Neural progenitor cell (in vitro differentiated cells): Measurements from ENCODE around the gene ZNF366. TPM values are rescaled to one million over a fixed set of nuclear protein-coding genes. Genes with fewer than 3 reads are reported as not detected.

Experiments
- DNase-seq: peaks from one replicate; pipeline ENCODE4 v3.0.0-alpha.2; 2016; ENCODE audit warnings: low spot score
- H2AFZ ChIP-seq: fragments of 200-600 bp; sonication (generic); replicated peaks from 2 replicates; pipeline ENCODE4 v1.6.1; 2016; ENCODE audit warnings: antibody characterized with exemption
- H3F3A ChIP-seq: fragments of 200-600 bp; sonication (generic); 2 replicates; pipeline ENCODE4 v1.6.1; 2016; ENCODE audit warnings: antibody characterized with exemption, low read depth
- H3K27ac ChIP-seq: fragments of 200-600 bp; sonication (generic); 2 replicates; pipeline ENCODE4 v1.5.1; 2016; ENCODE audit warnings: mild to moderate bottlenecking
- H3K27me3 ChIP-seq: fragments of 200-600 bp; sonication (generic); 2 replicates; pipeline ENCODE4 v1.6.1; 2016; ENCODE audit warnings: mild to moderate bottlenecking, moderate library complexity
- H3K36me3 ChIP-seq: fragments of 200-600 bp; sonication (generic); 2 replicates; pipeline ENCODE4 v1.5.1; 2016
- H3K4me1 ChIP-seq: fragments of 200-600 bp; sonication (generic); 2 replicates; pipeline ENCODE4 v1.6.1; 2016; ENCODE audit warnings: mixed run types
- H3K4me2 ChIP-seq: fragments of 200-600 bp; sonication (generic); 2 replicates; pipeline ENCODE4 v1.6.1; 2016
- H3K4me3 ChIP-seq: fragments of 200-600 bp; sonication (generic); 2 replicates; pipeline ENCODE4 v1.5.1; 2016
- H3K79me2 ChIP-seq: fragments of 200-600 bp; sonication (generic); 2 replicates; pipeline ENCODE4 v1.6.1; 2016; ENCODE audit warnings: low read depth
- H3K9ac ChIP-seq: fragments of 200-600 bp; sonication (generic); 2 replicates; pipeline ENCODE4 v1.6.1; 2016
- H3K9me3 ChIP-seq: fragments of 200-600 bp; sonication (generic); 2 replicates; pipeline ENCODE4 v1.5.1; 2016; ENCODE audit warnings: low read depth
- H4K20me1 ChIP-seq: fragments of 200-600 bp; sonication (generic); 2 replicates; pipeline ENCODE4 v1.6.1; 2016; ENCODE audit warnings: low read depth
- H3K27ac Mint-ChIP-seq: 3 replicates; pipeline ENCODE4 v1.8.0; 2021; ENCODE audit warnings: mixed read lengths
- H3K27me3 Mint-ChIP-seq: 2 replicates; pipeline ENCODE4 v1.8.0; 2022; ENCODE audit warnings: low read depth, mild to moderate bottlenecking, inconsistent platforms, moderate library complexity, mixed read lengths; ENCODE audit not compliant: insufficient read depth
- H3K36me3 Mint-ChIP-seq: 3 replicates; pipeline ENCODE4 v1.8.0; 2021; ENCODE audit warnings: mixed read lengths
- H3K4me1 Mint-ChIP-seq: 3 replicates; pipeline ENCODE4 v1.8.0; 2021; ENCODE audit warnings: mixed read lengths
- H3K4me3 Mint-ChIP-seq: 3 replicates; pipeline ENCODE4 v1.8.0; 2021; ENCODE audit warnings: mild to moderate bottlenecking, moderate library complexity, mixed read lengths
- H3K9me3 Mint-ChIP-seq: 3 replicates; pipeline ENCODE4 v1.8.0; 2020; ENCODE audit warnings: mixed read lengths
- CTCF ChIP-seq: fragments of 200-600 bp; sonication (generic); IDR thresholded peaks from 2 replicates; pipeline ENCODE4 v1.5.1; 2017; ENCODE audit warnings: antibody characterized with exemption, mild to moderate bottlenecking
- EZH2 ChIP-seq: fragments of 200-600 bp; sonication (generic); IDR thresholded peaks from 2 replicates; pipeline ENCODE4 v1.6.1; 2017; ENCODE audit warnings: antibody characterized with exemption, mild to moderate bottlenecking, moderate library complexity
- EZH2phosphoT487 ChIP-seq: fragments of 200-600 bp; sonication (generic); IDR thresholded peaks from 2 replicates; pipeline ENCODE4 v1.6.1; 2017; ENCODE audit warnings: antibody characterized with exemption
- total RNA-seq: library from RNA; depleted of rRNA; stranded (reverse); fragments of >200 nt; gene quantifications from 2 replicates; pipeline ENCODE4 v1.2.3, GENCODE V29; 2015; ENCODE audit warnings: low replicate concordance

ZNF366 gene
- total RNA-seq, 1 donor from 2014 or later, result not detected

- peaks cover 2% of the 10 kb centered on the region for H3K27me3 Mint-ChIP-seq
- H3K36me3 Mint-ChIP-seq, result no peaks in the 10 kb centered on the region
- no peak overlapping the region for H3K4me3 Mint-ChIP-seq
- Histone ChIP-seq H3K4me3 (no peak overlapping the region), H3F3A (peaks cover 9% of the 10 kb centered on the region), H2AFZ (peak overlapping the region; percentile 20), H3K4me2 (no peak overlapping the region), H4K20me1 (no peaks in the 10 kb centered on the region), H3K36me3 (no peaks in the 10 kb centered on the region), H3K79me2 (no peaks in the 10 kb centered on the region), H3K9me3 (no peaks in the 10 kb centered on the region), H3K9ac (no peak overlapping the region), H3K27me3 (no peaks in the 10 kb centered on the region), H3K4me1 (peaks cover 9% of the 10 kb centered on the region), H3K27ac (no peak overlapping the region)
- no peak for TF ChIP-seq CTCF
- TF ChIP-seq EZH2, result no peak
- TF ChIP-seq EZH2phosphoT487, result no peak
- no peak for DNase-seq
- H3K9me3 Mint-ChIP-seq, result peaks cover 4% of the 10 kb centered on the region
- no peak overlapping the region for H3K27ac Mint-ChIP-seq
- peaks cover 24% of the 10 kb centered on the region for H3K4me1 Mint-ChIP-seq
Measured at GRCh38 chr5:72537166-72537565, 30.0 kb upstream of the ZNF366 start.

- Mint-ChIP-seq H3K36me3 (no peaks in the 10 kb centered on the region), H3K27ac (peak overlapping the region; percentile 12), H3K9me3 (peaks cover 5% of the 10 kb centered on the region), H3K4me3 (no peak overlapping the region), H3K27me3 (no peaks in the 10 kb centered on the region), H3K4me1 (peaks cover 2% of the 10 kb centered on the region)
- no peaks in the 10 kb centered on the region for H3K27me3 ChIP-seq
- no peak overlapping the region for H3K4me2 ChIP-seq
- no peaks in the 10 kb centered on the region for H4K20me1 ChIP-seq
- H2AFZ ChIP-seq, result no peak overlapping the region
- H3K9ac ChIP-seq, result no peak overlapping the region
- TF ChIP-seq EZH2, result no peak
- no peak for TF ChIP-seq CTCF
- TF ChIP-seq EZH2phosphoT487, result no peak
- no peaks in the 10 kb centered on the region for H3K9me3 ChIP-seq
- no peaks in the 10 kb centered on the region for H3K4me1 ChIP-seq
- H3K36me3 ChIP-seq, result no peaks in the 10 kb centered on the region
- H3K27ac ChIP-seq, result no peak overlapping the region
- no peaks in the 10 kb centered on the region for H3F3A ChIP-seq
- H3K79me2 ChIP-seq, result no peaks in the 10 kb centered on the region
- no peak for DNase-seq
- H3K4me3 ChIP-seq, result no peak overlapping the region
Measured at GRCh38 chr5:72531496-72532190, 24.4 kb upstream of the ZNF366 start.

GRCh38 chr5:72530196-72530595 lies 23.0 kb upstream of the ZNF366 start:
- Histone ChIP-seq H3K4me1 (no peaks in the 10 kb centered on the region), H3K9ac (no peak overlapping the region), H3K4me3 (no peak overlapping the region), H3K79me2 (no peaks in the 10 kb centered on the region), H3K9me3 (no peaks in the 10 kb centered on the region), H2AFZ (no peak overlapping the region), H3F3A (no peaks in the 10 kb centered on the region), H3K27ac (no peak overlapping the region), H3K4me2 (no peak overlapping the region), H3K36me3 (no peaks in the 10 kb centered on the region), H3K27me3 (no peaks in the 10 kb centered on the region), H4K20me1 (no peaks in the 10 kb centered on the region)
- H3K4me3 Mint-ChIP-seq, result no peak overlapping the region
- peaks cover 5% of the 10 kb centered on the region for H3K9me3 Mint-ChIP-seq
- no peaks in the 10 kb centered on the region for H3K36me3 Mint-ChIP-seq
- no peaks in the 10 kb centered on the region for H3K27me3 Mint-ChIP-seq
- H3K4me1 Mint-ChIP-seq, result peaks cover 2% of the 10 kb centered on the region
- TF ChIP-seq EZH2 (no peak), EZH2phosphoT487 (no peak), CTCF (no peak)
- no peak overlapping the region for H3K27ac Mint-ChIP-seq
- no peak for DNase-seq
